ENCODE results near the gene SCLY.

DNA sequence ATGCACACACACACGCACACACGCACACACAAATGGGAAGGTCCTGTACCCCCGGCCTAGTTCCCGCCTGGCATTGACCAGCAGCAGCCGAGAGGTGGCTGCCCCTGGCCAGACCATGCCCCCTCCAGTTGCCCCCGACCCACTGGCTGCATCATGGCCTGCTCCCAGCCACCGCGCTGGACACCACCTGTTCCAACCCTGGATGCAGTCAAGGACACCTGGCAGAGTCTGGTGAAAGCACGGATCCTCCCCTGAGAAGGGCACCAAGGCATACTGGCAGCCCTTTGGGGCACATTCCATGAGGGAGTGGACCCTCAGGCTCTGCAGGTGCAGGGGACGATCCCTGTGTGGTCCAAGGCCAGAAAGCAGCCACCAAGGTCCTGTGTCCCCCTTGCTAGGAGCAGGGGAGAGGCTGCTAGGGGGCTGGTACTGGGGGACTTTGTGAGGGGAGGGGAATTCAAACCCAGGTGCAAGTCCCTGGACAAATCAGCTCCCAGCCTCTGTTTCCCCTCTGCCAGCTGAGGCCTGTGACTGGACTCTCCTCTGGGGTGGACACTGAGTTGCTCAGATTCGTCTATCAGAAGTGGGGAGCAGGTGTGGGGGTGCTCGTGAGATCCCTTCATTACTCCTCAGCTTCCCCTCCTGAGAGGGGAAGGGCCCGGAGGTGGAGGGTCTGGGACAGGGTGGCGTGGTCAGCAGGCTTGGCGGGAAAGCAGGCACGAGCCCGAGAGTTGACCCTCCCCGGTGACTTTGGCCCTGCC lies 42.8 kb downstream of the SCLY start:
- TF ChIP-seq, protein P1, sequence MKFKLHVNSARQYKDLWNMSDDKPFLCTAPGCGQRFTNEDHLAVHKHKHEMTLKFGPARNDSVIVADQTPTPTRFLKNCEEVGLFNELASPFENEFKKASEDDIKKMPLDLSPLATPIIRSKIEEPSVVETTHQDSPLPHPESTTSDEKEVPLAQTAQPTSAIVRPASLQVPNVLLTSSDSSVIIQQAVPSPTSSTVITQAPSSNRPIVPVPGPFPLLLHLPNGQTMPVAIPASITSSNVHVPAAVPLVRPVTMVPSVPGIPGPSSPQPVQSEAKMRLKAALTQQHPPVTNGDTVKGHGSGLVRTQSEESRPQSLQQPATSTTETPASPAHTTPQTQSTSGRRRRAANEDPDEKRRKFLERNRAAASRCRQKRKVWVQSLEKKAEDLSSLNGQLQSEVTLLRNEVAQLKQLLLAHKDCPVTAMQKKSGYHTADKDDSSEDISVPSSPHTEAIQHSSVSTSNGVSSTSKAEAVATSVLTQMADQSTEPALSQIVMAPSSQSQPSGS (IDR thresholded peaks at IDR 0.05; ENCODE audit: low read length), result no peak
- no peak for TF ChIP-seq CTCF (IDR thresholded peaks at IDR 0.05; ENCODE audit: control extremely low read depth in 1 of 3, insufficient read depth in 1 of 3, low read depth in 1 of 3, low read length in 3 of 3)
- TF ChIP-seq EZH2 (IDR thresholded peaks at IDR 0.05; ENCODE audit: low read depth, low read length, severe bottlenecking), result no peak
- no peak for TF ChIP-seq CHD2 (IDR thresholded peaks at IDR 0.05; ENCODE audit: low read length)
- TF ChIP-seq POLR2A (IDR thresholded peaks at IDR 0.05; ENCODE audit: control extremely low read depth in 1 of 2, low read depth in 2 of 2, low read length in 2 of 2), result no peak
- TF ChIP-seq EP300 (IDR thresholded peaks at IDR 0.05; ENCODE audit: borderline replicate concordance in 1 of 2, low read depth in 2 of 2, low read length in 2 of 2), result no peak
- TF ChIP-seq SIN3A (conservative IDR thresholded peaks at IDR 0.05 in 1 of 2, IDR thresholded peaks at IDR 0.05 in 1 of 2; ENCODE audit: low read depth in 1 of 2, low read length in 2 of 2), result no peak
- no peak for TF ChIP-seq RAD21 (IDR thresholded peaks at IDR 0.05 in 1 of 2, conservative IDR thresholded peaks at IDR 0.05 in 1 of 2; ENCODE audit: low read depth in 2 of 2, low read length in 2 of 2)
- no peak for TF ChIP-seq EGR1 (IDR thresholded peaks at IDR 0.05; ENCODE audit: borderline replicate concordance, low read depth, low read length)
- TF ChIP-seq, protein P2, sequence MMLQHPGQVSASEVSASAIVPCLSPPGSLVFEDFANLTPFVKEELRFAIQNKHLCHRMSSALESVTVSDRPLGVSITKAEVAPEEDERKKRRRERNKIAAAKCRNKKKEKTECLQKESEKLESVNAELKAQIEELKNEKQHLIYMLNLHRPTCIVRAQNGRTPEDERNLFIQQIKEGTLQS (IDR thresholded peaks at IDR 0.05; ENCODE audit: insufficient read depth, low read depth, low read length), result no peak
- no peak for TF ChIP-seq POLR2AphosphoS5 (IDR thresholded peaks at IDR 0.05; ENCODE audit: low read depth, low read length)
